ENCODE results near the gene PKNOX2.

The PKNOX2 gene

GRCh38 chr11:125226706-125227105 lies 62.2 kb downstream of the PKNOX2 start:
- H3K27ac ChIP-seq (ENCODE audit: low read length) = no peak overlapping the region
- H3K4me2 ChIP-seq (ENCODE audit: insufficient read depth, low read length) = no peak overlapping the region
- H2AFZ ChIP-seq (ENCODE audit: low read depth, low read length) = no peak overlapping the region
- H4K20me1 ChIP-seq (ENCODE audit: insufficient read depth, low read length) = 0 out of 2 replicates have a peak, but pooled peaks cover 3% of the 10 kb centered on the region
- H3K4me3 ChIP-seq (ENCODE audit: low read depth in 1 of 2, low read length in 2 of 2) = no peak overlapping the region
- no peaks in the 10 kb centered on the region for H3K36me3 ChIP-seq (ENCODE audit: insufficient read depth, low read length)
- no peak for TF ChIP-seq EZH2 (IDR thresholded peaks at IDR 0.05; ENCODE audit: borderline replicate concordance, low read depth, low read length, severe bottlenecking)
- no peak for TF ChIP-seq CTCF (IDR thresholded peaks at IDR 0.05; ENCODE audit: borderline replicate concordance, extremely low read depth, low read length, poor library complexity, severe bottlenecking)
- no peak overlapping the region for H3K9ac ChIP-seq (ENCODE audit: low read depth, low read length)
- no peaks in the 10 kb centered on the region for H3K9me3 ChIP-seq (ENCODE audit: insufficient read depth, low read length, severe bottlenecking)
- ATAC-seq (ENCODE audit: insufficient read depth, low read depth) (no peak), DNase-seq (no peak)
- peaks cover 6% of the 10 kb centered on the region for H3K27me3 ChIP-seq (ENCODE audit: insufficient read depth, low read length, poor library complexity)
- no peaks in the 10 kb centered on the region for H3K4me1 ChIP-seq (ENCODE audit: insufficient read depth, low read length)
- H3K79me2 ChIP-seq (ENCODE audit: insufficient read depth, low read length) = no peaks in the 10 kb centered on the region

GRCh38 chr11:125227151-125227550 lies 62.6 kb downstream of the PKNOX2 start:
- no peak overlapping the region for H3K4me2 ChIP-seq (ENCODE audit: insufficient read depth, low read length)
- DNase-seq (no peak), ATAC-seq (ENCODE audit: insufficient read depth, low read depth) (no peak)
- no peak overlapping the region for H3K27ac ChIP-seq (ENCODE audit: low read length)
- H3K79me2 ChIP-seq (ENCODE audit: insufficient read depth, low read length) = no peaks in the 10 kb centered on the region
- TF ChIP-seq EZH2 (IDR thresholded peaks at IDR 0.05; ENCODE audit: borderline replicate concordance, low read depth, low read length, severe bottlenecking) = no peak
- no peak for TF ChIP-seq CTCF (IDR thresholded peaks at IDR 0.05; ENCODE audit: borderline replicate concordance, extremely low read depth, low read length, poor library complexity, severe bottlenecking)
- no peaks in the 10 kb centered on the region for H3K36me3 ChIP-seq (ENCODE audit: insufficient read depth, low read length)
- 0 out of 2 replicates have a peak, but pooled peaks cover 3% of the 10 kb centered on the region for H4K20me1 ChIP-seq (ENCODE audit: insufficient read depth, low read length)
- H3K27me3 ChIP-seq (ENCODE audit: insufficient read depth, low read length, poor library complexity) = peaks cover 6% of the 10 kb centered on the region
- no peak overlapping the region for H2AFZ ChIP-seq (ENCODE audit: low read depth, low read length)
- no peak overlapping the region for H3K9ac ChIP-seq (ENCODE audit: low read depth, low read length)
- H3K4me1 ChIP-seq (ENCODE audit: insufficient read depth, low read length) = no peaks in the 10 kb centered on the region
- no peak overlapping the region for H3K4me3 ChIP-seq (ENCODE audit: low read depth in 1 of 2, low read length in 2 of 2)
- H3K9me3 ChIP-seq (ENCODE audit: insufficient read depth, low read length, severe bottlenecking) = no peaks in the 10 kb centered on the region

DNA sequence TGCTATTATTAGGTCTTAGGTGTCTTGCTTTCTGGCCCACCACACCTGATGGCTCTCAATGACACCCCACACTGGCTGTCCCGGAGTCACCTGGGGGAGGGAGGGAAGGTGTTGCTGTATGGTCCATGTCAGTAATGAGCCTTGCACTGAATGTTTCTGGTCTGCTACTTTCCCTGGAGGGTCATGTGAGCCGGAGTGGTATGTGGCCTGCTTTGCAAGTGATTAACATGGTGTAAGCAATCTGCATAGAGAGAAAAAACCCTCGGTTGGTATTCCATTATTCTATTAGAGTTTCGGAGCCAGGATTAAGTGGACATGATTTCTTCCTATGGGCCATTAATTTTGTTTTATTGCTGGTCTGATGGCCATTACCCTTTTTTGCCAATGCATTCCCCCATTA lies 63.9 kb downstream of the PKNOX2 start:
- Histone ChIP-seq H3K9me3 (ENCODE audit: insufficient read depth, low read length, severe bottlenecking) (no peaks in the 10 kb centered on the region), H3K36me3 (ENCODE audit: insufficient read depth, low read length) (no peaks in the 10 kb centered on the region), H3K27me3 (ENCODE audit: insufficient read depth, low read length, poor library complexity) (peaks cover 6% of the 10 kb centered on the region), H3K27ac (ENCODE audit: low read length) (no peak overlapping the region), H4K20me1 (ENCODE audit: insufficient read depth, low read length) (no peaks in the 10 kb centered on the region), H3K4me3 (ENCODE audit: low read depth in 1 of 2, low read length in 2 of 2) (no peak overlapping the region), H3K79me2 (ENCODE audit: insufficient read depth, low read length) (no peaks in the 10 kb centered on the region), H3K4me2 (ENCODE audit: insufficient read depth, low read length) (no peak overlapping the region), H2AFZ (ENCODE audit: low read depth, low read length) (no peak overlapping the region), H3K9ac (ENCODE audit: low read depth, low read length) (no peak overlapping the region), H3K4me1 (ENCODE audit: insufficient read depth, low read length) (no peaks in the 10 kb centered on the region)
- TF ChIP-seq CTCF (IDR thresholded peaks at IDR 0.05; ENCODE audit: borderline replicate concordance, extremely low read depth, low read length, poor library complexity, severe bottlenecking) (no peak), EZH2 (IDR thresholded peaks at IDR 0.05; ENCODE audit: borderline replicate concordance, low read depth, low read length, severe bottlenecking) (no peak)
- ATAC-seq (ENCODE audit: insufficient read depth, low read depth) (no peak), DNase-seq (no peak)

DNA sequence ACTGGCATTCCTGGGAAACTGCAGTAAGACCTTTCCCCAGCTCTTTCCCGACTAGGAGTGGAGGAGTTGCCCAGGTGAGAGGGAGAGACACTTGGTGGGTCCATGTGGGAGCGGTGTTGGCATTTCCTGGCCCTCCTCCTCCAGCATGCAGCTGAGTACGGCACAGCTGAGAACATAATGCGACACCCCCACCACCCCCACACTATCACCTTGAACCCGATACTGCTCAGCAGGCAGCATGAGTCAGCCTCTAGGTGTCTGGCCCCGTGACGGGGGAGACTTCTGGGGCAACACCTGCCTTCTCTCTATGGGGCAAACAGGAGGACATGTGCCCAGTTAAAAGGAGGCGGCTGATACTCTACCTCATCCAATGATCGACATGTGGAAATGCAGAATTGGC lies 64.4 kb downstream of the PKNOX2 start:
- Histone ChIP-seq H3K27me3 (ENCODE audit: insufficient read depth, low read length, poor library complexity) (peaks cover 10% of the 10 kb centered on the region), H3K4me3 (ENCODE audit: low read depth in 1 of 2, low read length in 2 of 2) (no peak overlapping the region), H3K79me2 (ENCODE audit: insufficient read depth, low read length) (no peaks in the 10 kb centered on the region), H4K20me1 (ENCODE audit: insufficient read depth, low read length) (no peaks in the 10 kb centered on the region), H3K4me1 (ENCODE audit: insufficient read depth, low read length) (no peaks in the 10 kb centered on the region), H3K9ac (ENCODE audit: low read depth, low read length) (no peak overlapping the region), H3K9me3 (ENCODE audit: insufficient read depth, low read length, severe bottlenecking) (no peaks in the 10 kb centered on the region), H3K4me2 (ENCODE audit: insufficient read depth, low read length) (no peak overlapping the region), H3K36me3 (ENCODE audit: insufficient read depth, low read length) (no peaks in the 10 kb centered on the region), H2AFZ (ENCODE audit: low read depth, low read length) (no peak overlapping the region), H3K27ac (ENCODE audit: low read length) (no peak overlapping the region)
- no peak for TF ChIP-seq EZH2 (IDR thresholded peaks at IDR 0.05; ENCODE audit: borderline replicate concordance, low read depth, low read length, severe bottlenecking)
- TF ChIP-seq CTCF (IDR thresholded peaks at IDR 0.05; ENCODE audit: borderline replicate concordance, extremely low read depth, low read length, poor library complexity, severe bottlenecking) = no peak
- ATAC-seq (ENCODE audit: insufficient read depth, low read depth) (no peak), DNase-seq (no peak)
